GM12801 (cell line): ENCODE results near the gene RGS9.

Source experiments
- CTCF ChIP-seq: IDR thresholded peaks from one replicate; pipeline ENCODE4 v1.5.1; 2011; ENCODE audit warnings: control low read depth; ENCODE audit not compliant: insufficient read length; ENCODE audit errors: extremely low read depth

RGS9 gene

DNA sequence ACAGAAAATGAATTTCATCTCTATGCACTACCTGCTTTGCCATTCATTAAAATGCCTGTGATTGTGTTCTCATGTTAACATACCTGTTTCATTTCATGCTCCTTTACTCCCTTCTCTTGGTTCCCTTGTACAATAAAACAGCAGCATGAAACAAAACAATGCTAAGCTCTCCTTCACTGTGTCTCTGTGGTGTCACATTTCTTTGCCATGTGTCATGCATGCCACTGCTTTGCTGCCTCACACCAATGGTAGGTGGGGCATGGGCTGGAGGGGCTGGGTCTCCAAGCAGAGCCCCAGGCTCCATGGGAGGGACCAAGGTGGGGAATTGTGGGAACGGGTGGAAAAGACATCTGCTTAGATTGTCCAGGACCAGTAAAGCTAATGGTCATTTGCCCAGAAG is 83.6 kb downstream of the RGS9 start:
- TF ChIP-seq CTCF, result no peak

- no peak for TF ChIP-seq CTCF
These were observed 85.1 kb downstream of the RGS9 start for GRCh38 chr17:65222214-65222738.

GRCh38 chr17:65225061-65225460 is 87.9 kb downstream of the RGS9 start:
- no peak for TF ChIP-seq CTCF

GRCh38 chr17:65226227-65226626 is 89.1 kb downstream of the RGS9 start:
- no peak for TF ChIP-seq CTCF

DNA sequence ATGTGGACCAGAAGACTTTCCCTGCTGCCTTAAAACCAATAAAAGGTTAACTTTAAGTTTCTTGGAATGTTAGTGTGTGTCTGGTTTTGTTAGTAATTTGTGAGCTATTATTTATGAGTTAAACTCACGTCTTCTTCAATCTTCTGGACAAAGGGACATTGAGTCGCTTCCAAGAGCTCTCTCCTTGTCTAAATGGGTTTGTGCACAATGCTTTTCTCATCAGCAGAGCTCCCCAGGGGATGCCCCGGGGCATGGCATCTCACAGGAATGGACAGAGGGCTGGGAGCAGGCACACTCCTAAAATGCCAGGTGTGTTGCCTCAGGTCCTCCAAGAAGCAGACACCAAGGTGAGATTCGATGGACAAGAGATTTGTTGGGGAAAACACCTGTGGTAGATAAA is 90.5 kb downstream of the RGS9 start:
- no peak for TF ChIP-seq CTCF

DNA sequence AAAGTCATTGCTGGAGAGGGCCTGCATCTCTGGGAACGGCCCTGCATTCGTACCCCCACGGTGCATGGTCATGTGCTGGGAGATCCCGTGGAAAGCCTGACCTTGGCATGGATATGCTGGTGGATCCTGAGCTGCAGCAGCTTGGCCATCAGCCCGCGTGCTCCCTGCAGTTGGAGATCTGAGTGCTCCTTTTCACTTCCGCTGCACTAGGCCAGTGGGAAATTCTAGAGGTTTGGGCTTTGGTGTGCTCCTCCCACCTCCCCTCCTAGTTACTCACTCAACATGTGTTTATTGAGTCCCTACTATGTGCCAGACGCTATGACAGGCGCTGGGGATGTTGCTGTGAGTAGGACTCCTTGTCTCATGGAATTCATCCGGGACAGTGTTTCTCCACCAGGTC is 91.1 kb downstream of the RGS9 start:
- no peak for TF ChIP-seq CTCF

DNA sequence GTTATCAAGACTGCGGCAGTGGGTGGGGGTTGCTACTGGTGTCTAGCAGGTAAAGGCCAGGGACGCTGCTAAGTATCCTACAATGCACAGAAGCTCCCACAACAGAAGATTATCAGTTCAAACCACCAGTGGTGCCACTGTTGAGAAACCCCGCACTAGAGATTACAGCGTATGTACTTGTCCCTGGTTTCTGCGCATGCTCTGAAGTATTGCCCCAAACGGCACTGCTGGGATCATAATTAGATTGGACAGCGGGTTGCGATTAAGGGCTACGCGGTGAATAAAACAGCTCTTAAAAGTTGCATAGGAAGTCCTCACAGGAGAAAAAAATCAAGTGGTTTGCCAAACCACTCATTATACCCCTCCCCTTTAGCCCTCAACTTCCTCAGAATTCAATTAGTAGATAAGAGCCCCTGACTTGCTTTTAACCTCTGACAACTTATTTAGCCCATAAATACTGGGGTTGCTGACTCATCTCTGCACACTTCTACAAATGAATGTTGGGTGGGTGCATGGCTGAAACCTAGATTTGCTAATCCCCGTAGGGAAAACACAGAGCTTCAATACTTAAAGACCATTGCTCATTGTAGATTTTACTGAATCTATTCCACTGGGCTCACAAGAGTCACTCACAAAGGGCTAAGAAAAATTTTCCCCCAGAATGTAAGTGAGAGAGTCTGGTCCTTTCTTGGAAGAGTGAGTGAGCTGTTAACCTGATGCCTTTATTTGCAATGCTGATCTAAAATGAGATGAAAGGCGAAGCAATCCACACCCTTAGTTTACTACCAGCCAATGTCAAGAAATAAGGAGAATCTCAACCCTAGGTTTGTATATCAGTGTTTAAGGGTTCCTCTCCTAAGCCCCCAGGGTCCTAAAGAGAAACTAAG is 91.8 kb downstream of the RGS9 start:
- TF ChIP-seq CTCF, result no peak
